GM12874 (cell line): ENCODE data around the gene SPDYE1.

ENCODE experiments used
- TF ChIP-seq, protein P1 (sequence below): IDR thresholded peaks from 2 replicates; pipeline ENCODE4 v1.5.1; 2011; ENCODE audit warnings: low read depth, mild to moderate bottlenecking, control low read depth, low read length, moderate library complexity; ENCODE audit not compliant: insufficient read depth

Gene SPDYE1

DNA sequence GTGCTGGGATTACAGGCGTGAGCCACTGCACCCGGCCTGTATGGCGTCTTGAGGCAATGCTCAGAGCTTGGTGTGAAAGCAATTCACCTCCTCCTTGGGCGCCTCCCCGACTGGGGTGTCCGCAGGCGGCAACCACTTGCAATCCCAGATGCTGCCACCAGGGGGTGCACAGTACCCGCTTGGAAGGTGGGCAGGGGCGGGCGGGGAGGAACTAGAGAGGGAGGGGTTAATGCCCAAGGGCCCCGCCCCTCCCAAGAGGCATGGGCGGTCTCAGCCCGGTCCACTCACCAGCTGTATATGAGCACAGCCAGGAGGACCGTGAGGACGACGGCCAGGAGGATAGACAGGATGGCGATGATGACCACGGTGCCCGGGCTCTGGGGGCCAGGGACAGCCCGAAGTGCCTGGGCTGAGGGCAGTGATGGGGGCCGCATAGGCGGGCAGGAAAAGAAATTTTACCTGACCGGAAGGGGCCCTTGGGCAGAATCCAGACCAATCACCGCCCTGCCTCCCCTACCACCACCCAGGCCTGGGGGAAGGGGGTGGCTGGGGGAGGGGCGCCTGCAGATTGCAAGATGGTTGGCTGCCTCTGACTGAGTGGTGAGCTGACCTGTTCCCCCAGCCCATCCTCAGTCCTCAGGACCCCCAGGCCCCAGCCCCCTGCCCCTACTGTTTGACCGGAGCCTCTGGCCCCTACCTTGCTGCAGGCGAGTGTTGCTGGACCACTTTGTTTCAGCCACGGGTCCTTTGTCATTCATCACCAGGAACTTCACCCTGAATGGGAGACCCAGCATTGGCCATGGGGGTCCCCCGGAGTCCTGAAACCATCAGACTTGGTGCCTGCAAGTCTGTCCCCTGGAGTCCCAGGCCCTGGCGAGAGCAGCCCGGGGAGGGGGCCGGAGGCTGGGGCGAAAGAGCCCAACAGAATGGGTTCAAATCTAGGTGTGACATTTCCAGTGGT, 11.5 kb upstream of the SPDYE1 start:
- TF ChIP-seq, protein P1, sequence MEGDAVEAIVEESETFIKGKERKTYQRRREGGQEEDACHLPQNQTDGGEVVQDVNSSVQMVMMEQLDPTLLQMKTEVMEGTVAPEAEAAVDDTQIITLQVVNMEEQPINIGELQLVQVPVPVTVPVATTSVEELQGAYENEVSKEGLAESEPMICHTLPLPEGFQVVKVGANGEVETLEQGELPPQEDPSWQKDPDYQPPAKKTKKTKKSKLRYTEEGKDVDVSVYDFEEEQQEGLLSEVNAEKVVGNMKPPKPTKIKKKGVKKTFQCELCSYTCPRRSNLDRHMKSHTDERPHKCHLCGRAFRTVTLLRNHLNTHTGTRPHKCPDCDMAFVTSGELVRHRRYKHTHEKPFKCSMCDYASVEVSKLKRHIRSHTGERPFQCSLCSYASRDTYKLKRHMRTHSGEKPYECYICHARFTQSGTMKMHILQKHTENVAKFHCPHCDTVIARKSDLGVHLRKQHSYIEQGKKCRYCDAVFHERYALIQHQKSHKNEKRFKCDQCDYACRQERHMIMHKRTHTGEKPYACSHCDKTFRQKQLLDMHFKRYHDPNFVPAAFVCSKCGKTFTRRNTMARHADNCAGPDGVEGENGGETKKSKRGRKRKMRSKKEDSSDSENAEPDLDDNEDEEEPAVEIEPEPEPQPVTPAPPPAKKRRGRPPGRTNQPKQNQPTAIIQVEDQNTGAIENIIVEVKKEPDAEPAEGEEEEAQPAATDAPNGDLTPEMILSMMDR, result peak; percentile 47; the same call in 1 of the 2 replicates

DNA sequence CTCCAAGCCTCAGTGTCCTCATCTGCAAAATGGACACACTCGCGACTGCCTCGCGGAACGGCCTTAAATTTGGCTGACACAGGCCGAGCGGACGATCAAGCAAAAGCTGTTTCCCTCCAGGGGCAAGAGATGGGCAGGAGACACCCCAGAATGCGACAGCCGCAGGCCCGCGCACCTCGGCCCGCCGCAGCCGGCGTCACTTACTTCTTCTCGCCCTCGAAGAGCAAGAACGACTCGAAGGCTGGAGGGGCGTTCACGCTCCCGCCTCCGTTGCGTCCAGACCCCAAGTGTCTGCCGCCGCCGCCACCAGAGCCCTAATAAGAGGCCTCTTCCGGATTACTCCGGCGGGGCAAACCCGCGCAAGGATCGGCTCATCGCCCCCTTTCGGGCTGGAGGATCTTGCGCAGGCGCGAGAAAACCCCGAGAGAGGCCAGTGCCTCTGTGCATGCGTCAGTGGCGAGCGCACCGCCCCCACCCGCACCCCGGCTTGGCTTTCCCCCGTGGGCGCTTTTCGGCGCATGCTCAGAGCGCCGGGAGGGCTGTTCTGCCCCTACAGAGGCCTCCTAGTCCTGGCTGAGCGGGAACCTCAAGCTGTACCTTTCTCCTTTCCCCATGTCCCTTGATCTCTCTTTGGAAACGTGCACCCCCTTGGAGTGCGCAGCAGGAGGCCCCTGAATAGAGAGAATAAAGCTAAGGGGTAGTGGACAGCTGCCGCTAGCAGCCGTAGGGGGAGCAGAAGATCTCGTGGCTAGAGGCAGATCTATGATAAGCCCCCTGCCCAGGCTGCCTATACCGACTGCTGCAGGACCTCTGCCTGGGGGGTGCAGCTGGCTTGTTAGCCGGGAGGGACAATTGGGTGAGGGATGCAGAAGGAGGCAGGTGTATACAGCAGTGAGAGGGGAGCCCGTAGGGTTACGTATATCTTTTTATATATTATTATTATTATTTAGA, 21.4 kb downstream of the SPDYE1 start:
- TF ChIP-seq, protein P1, result peak; percentile 76

DNA sequence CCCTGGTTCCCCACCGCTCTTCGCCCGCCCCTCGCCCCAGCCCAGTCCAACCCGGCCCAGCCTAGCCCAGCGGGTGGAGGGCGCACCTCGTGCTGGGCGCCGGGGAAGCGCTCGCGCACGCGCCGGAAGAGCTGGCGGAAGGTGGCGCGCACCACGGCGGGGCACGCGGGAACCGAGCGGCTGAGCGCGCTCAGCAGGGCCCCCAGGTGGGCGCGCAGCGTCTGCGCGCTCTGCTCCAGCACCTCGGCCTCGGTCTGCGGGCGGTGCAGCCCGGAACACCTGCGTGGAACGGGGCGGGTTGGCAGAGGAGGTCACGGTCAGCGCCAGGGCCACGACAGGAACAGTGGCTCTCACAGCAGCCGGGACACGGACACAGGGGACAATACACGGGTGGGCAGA, 42.8 kb downstream of the SPDYE1 start:
- TF ChIP-seq, protein P1, result peak; percentile 47; the same call in 1 of the 2 replicates

DNA sequence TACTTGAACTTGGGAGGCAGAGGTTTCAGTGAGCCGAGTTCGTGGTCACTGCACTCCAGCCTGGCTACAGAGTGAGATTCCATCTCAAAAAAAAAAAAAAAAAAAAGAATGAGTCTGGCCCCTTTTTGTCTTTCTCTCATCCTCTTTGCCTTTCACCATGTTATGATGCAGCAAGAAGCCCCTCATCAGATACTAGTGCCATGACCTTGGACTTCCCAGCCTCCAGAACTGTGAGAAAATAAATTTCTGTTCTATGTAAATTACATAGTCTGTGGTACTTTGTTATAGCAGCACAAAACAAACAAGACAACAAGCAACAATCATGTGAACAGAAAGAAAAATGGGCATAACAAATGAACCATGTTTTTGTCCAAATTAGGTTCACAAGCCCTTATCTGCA, 44.5 kb downstream of the SPDYE1 start:
- TF ChIP-seq, protein P1, result no peak

DNA sequence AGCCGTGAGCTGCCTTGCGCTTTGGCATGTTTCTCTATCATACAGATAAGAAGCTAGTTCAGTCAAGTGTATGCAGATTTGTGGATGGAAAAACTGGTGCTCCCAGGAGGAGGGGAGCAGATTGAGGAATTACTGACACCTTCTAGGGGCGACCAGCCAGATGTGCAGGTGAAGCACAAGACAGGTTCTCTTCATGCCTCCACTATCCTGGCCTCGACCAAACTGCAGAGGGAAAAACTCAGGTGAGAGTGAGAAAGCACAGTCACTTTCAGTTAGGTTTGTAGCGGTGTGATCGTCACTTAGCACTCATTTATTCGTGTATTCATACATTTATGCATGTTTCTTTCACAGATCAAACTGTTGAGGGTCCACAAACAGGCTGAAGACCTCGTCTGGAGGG, 46.2 kb downstream of the SPDYE1 start:
- TF ChIP-seq, protein P1, result no peak

DNA sequence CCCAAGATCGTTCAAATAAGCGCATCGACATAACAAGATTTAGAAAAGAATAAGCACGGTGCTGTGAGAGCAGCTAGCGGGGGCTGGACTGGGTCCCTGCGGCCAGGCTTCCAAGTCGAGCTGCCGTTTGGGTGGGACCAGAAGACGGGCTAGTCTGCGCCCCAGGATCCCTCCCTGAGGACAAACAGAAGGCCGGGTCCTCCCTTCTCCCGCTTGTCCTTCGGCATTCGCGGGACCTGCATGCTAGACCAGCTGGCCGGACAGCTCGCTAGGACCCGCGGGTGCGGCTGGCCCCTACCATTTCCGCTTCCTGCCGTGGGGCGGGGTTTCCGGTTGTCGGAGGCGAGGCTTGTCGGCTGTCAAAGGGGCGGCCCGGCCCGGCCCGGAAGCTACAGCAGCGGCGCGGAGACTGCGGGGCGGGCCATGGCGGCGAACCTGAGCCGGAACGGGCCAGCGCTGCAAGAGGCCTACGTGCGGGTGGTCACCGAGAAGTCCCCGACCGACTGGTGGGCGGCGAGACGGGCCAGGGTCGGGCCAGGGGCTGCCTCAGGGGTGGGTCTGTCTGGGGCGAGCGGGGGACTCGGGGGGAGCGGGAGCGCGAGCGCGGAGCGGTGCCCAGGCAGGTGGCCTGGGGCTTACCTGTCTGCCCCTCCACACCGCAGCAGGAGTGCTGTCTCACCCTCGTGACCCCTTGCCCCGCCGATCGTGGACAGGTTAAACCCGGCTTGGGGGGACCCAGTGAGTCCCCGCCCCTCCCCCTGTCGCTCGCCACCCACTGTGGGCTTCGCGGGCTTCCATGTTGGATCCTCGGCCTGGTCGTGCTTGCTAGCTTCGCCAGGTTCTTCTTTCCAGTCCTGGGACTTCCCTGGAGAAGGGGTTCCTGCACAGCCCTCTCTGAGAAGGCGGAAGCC, 46.9 kb downstream of the SPDYE1 start, which contains the start of gene DBNL:
Gene DBNL (plus strand): TSS at position 388 of the 911 bp plus-strand sequence. CDS start 36 bp downstream, at position 424.
- TF ChIP-seq, protein P1, result no peak
